Neural cell (in vitro differentiated cells): ENCODE measurements around the gene COL1A1.

Experiments
- CTCF ChIP-seq: fragments of 450-650 bp; IDR thresholded peaks from 2 replicates; pipeline ENCODE4 v1.5.1; 2014; ENCODE audit warnings: antibody characterized with exemption, mild to moderate bottlenecking, moderate library complexity; ENCODE audit not compliant: poor library complexity, severe bottlenecking
- EP300 ChIP-seq: fragments of 450-650 bp; conservative IDR thresholded peaks from 2 replicates; pipeline ENCODE4 v1.6.1; 2014; ENCODE audit warnings: antibody characterized with exemption, mild to moderate bottlenecking, moderate library complexity; ENCODE audit not compliant: poor library complexity, severe bottlenecking
- EZH2 ChIP-seq: fragments of 200-600, 300-800 bp; shearing (Covaris generic), sonication (generic); IDR thresholded peaks from 2 replicates; pipeline ENCODE4 v1.6.1; 2014; ENCODE audit warnings: antibody characterized with exemption, low read length, borderline replicate concordance, mild to moderate bottlenecking; ENCODE audit not compliant: insufficient read depth, poor library complexity, severe bottlenecking
- MXI1 ChIP-seq: fragments of 450-650 bp; conservative IDR thresholded peaks from 2 replicates; pipeline ENCODE4 v1.6.1; 2014; ENCODE audit warnings: antibody characterized with exemption, mild to moderate bottlenecking; ENCODE audit not compliant: poor library complexity, severe bottlenecking
- POLR2AphosphoS5 ChIP-seq: IDR thresholded peaks from 2 replicates; pipeline ENCODE4 v1.6.1; 2012
- RAD21 ChIP-seq: fragments of 450-650 bp; conservative IDR thresholded peaks from 2 replicates; pipeline ENCODE4 v1.6.1; 2014; ENCODE audit warnings: antibody characterized with exemption, mild to moderate bottlenecking, moderate library complexity

GRCh38 chr17:50237901-50238300 is 36.5 kb upstream of the COL1A1 start:
- TF ChIP-seq CTCF (no peak), EP300 (no peak), MXI1 (no peak), RAD21 (no peak), POLR2AphosphoS5 (no peak), EZH2 (no peak)
